Lower leg skin (tissue), 4 donors: Measurements from ENCODE around the gene UBE2D4. TPM values are rescaled to one million over a fixed set of nuclear protein-coding genes. Genes with fewer than 3 reads are reported as not detected.
"Not testable (repeated sequence)": the region's sequence is repeated elsewhere in the genome, so short reads cannot be mapped to it uniquely, and the experiment has no call there.

ENCODE experiments used
- DNase-seq, 2 donors: peaks; one replicate each; pipeline ENCODE4 v3.0.0-alpha.2; 2019; ENCODE audit warnings: low spot score in 2 of 2
- H3K4me3 ChIP-seq: fragments of 200-600 bp; sonication (generic); 2 replicates; pipeline ENCODE4 v1.5.1; 2017; ENCODE audit warnings: mild to moderate bottlenecking, low read depth; ENCODE audit not compliant: poor library complexity, severe bottlenecking
- CTCF ChIP-seq, 3 donors: fragments of 450-650 bp; IDR thresholded peaks; one replicate each; pipeline ENCODE4 v1.5.1; 2016; ENCODE audit warnings: antibody characterized with exemption in 3 of 3, mild to moderate bottlenecking in 3 of 3, moderate library complexity in 2 of 3
- POLR2A ChIP-seq, 2 donors: fragments of 450-650 bp; IDR thresholded peaks; one replicate each; pipeline ENCODE4 v1.6.1; 2016 to 2017; ENCODE audit warnings: antibody characterized with exemption in 2 of 2, mild to moderate bottlenecking in 1 of 2, moderate library complexity in 1 of 2
- WGBS, 2 donors: methylation state at CpG; one replicate each; pipeline ENCODE4 v1.1.5; 2018; 5-methylcytosine and 5-hydroxymethylcytosine counted together
- intact Hi-C: fragments of 100-400 bp; cut with DNase I; formaldehyde crosslinking; loops from one replicate; pipeline ENCODE4 v1.15.0; 2023; ENCODE audit warnings: low total_unique reads
- total RNA-seq, 4 donors: library from RNA; depleted of rRNA; stranded (reverse); fragments of >200 nt; gene quantifications; one replicate each; pipeline ENCODE4 v1.1.0, GENCODE V29; 2016

Gene UBE2D4
- total RNA-seq, 4 donors from 2014 or later, result 13.0 to 23.9 (median 20.8) TPM

- intact Hi-C loops, result no loop called here
- TF ChIP-seq CTCF (IDR thresholded peaks at IDR 0.05) (no peak), POLR2A (IDR thresholded peaks at IDR 0.05) (no peak)
- DNase-seq, result no peak
- 89 to 91% methylated on average over 1 of the region's 1 CpG for WGBS, 2 donors
- no peak overlapping the region for H3K4me3 ChIP-seq
Measured at GRCh38 chr7:43977525-43977924, 51.3 kb downstream of the UBE2D4 start.

- intact Hi-C loops, DNase-seq, H3K4me3 ChIP-seq: not testable (repeated sequence)
- WGBS, 2 donors, result 69 to 70% methylated on average over 11 of the region's 11 CpGs
Measured at GRCh38 chr7:43978102-43978501, 51.9 kb downstream of the UBE2D4 start.

DNA sequence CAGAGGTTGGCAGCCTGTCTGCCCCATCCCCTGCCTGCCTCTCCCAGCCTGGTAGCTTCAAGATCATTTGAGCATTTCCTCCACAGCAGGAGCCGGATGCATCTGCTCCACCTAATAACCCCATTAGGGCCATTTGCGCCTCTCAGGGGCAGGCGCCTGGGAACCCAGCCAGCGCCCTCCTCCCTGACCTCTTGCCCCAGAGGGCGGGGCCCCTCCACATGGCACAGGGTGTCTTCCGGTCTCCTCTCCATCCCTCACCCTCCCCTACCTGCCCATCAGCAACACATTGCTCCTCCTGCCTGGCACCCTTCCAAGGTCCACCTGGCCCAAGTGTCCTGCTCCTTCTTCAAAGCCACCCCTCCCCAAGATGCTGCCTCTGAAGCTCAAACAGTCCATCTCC is 56.6 kb downstream of the UBE2D4 start:
- DNase-seq, H3K4me3 ChIP-seq, intact Hi-C loops: not testable (repeated sequence)
- WGBS, 2 donors, result no CpG with 5 or more reads among the region's 6 CpGs

DNA sequence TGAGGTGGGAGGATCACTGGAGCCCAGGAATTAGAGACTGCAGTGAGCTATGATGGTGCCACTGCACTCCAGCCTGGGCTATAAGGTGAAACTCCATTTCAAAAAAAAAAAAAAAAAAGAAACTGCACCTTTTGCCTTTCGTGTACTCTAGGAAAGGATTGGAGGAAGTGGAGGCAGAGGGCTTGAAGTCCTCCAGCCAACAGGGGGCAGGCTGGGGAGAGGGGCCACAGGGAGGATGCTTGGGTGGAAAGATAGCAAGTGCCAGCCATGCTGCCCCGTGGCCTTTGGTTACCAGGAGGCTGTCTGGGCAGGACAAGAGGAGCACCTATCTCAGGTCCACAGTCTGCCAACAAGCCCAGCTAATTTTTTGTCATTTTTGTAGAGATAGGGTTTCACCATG is 57.5 kb downstream of the UBE2D4 start:
- WGBS, 2 donors, result 91 to 94% methylated on average over 1 of the region's 2 CpGs
- H3K4me3 ChIP-seq, intact Hi-C loops, DNase-seq: not testable (repeated sequence)

- H3K4me3 ChIP-seq, intact Hi-C loops: not testable (repeated sequence)
- peak in 1 of 2 donors; percentile 93 for DNase-seq
- 22 to 34% methylated on average over 15 to 21 of the region's 33 CpGs for WGBS, 2 donors
Measured at GRCh38 chr7:43985904-43986864, 59.9 kb downstream of the UBE2D4 start.

GRCh38 chr7:43987476-43987875 is 61.2 kb downstream of the UBE2D4 start:
- H3K4me3 ChIP-seq, DNase-seq, intact Hi-C loops: not testable (repeated sequence)
- WGBS, 2 donors, result 91 to 94% methylated on average over 5 to 6 of the region's 9 CpGs

GRCh38 chr7:43990011-43990585 is 63.9 kb downstream of the UBE2D4 start:
- H3K4me3 ChIP-seq, intact Hi-C loops, DNase-seq: not testable (repeated sequence)
- WGBS, 2 donors, result 46 to 55% methylated on average over 10 to 12 of the region's 12 CpGs

- H3K4me3 ChIP-seq, intact Hi-C loops, DNase-seq: not testable (repeated sequence)
- WGBS, 2 donors, result 79 to 88% methylated on average over 1 of the region's 1 CpG
Measured at GRCh38 chr7:43990829-43991228, 64.6 kb downstream of the UBE2D4 start.

GRCh38 chr7:43992896-43993295 is 66.7 kb downstream of the UBE2D4 start:
- H3K4me3 ChIP-seq, intact Hi-C loops, DNase-seq: not testable (repeated sequence)
- WGBS, 2 donors, result 57 to 64% methylated on average over 7 of the region's 7 CpGs

- DNase-seq, H3K4me3 ChIP-seq, intact Hi-C loops: not testable (repeated sequence)
- WGBS, 2 donors, result 92 to 95% methylated on average over 4 to 5 of the region's 6 CpGs
Measured at GRCh38 chr7:43994681-43995080, 68.4 kb downstream of the UBE2D4 start.

DNA sequence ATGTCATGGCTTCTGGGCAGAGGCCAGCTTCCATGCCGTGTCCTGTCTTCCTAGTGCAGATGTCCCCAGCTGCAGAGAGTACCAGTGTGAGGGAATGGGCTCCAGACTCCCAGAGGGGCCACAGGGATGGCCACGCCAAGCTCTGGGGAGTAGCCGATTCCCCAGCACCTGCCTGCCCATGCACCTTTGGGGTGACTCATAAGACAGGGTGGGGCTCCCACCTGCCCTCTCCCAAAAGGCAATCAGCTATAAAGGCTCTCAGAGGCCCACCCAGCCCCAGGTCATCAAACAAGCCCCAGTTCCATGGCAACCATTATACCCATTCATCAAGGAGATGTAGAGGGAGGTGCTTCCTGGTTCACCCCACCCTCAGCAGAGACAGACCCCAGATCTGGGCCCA is 71.3 kb downstream of the UBE2D4 start, which contains the start of gene SPDYE1:
Gene SPDYE1 (plus strand): TSS at position 366 of the 400 bp plus-strand sequence. CDS start 2,053 bp downstream, outside the sequence.
- H3K4me3 ChIP-seq, intact Hi-C loops, DNase-seq: not testable (repeated sequence)
- WGBS, 2 donors, result 83% methylated on average over 3 of the region's 3 CpGs; no CpG with 5 or more reads in 1 of the 2 donors
